OCI-LY1 (cell line): Measurements from ENCODE around the gene GRM2.

Experiments used
- H2AFZ ChIP-seq: fragments of 200-600 bp; sonication (generic), shearing (Covaris generic); 2 replicates; pipeline ENCODE4 v1.6.0; 2014; ENCODE audit warnings: antibody characterized with exemption, mild to moderate bottlenecking, low read length
- H3F3A ChIP-seq: fragments of 200-600 bp; sonication (generic), shearing (Covaris generic); 2 replicates; pipeline ENCODE4 v1.6.0; 2014; ENCODE audit warnings: mild to moderate bottlenecking, antibody characterized with exemption, low read length, moderate library complexity; ENCODE audit not compliant: insufficient read depth
- H3K27ac ChIP-seq: fragments of 200-600 bp; sonication (generic); 2 replicates; pipeline ENCODE4 v1.5.1; 2014; ENCODE audit warnings: low read length, mixed run types, mild to moderate bottlenecking, low read depth; ENCODE audit not compliant: poor library complexity, severe bottlenecking
- H3K27me3 ChIP-seq: fragments of 200-600 bp; sonication (generic); 2 replicates; pipeline ENCODE4 v1.6.0; 2014; ENCODE audit warnings: antibody characterized with exemption, mild to moderate bottlenecking, low read length, moderate library complexity; ENCODE audit not compliant: insufficient read depth
- H3K36me3 ChIP-seq: fragments of 200-600 bp; sonication (generic); 2 replicates; pipeline ENCODE4 v1.6.1; 2014; ENCODE audit warnings: mild to moderate bottlenecking, antibody characterized with exemption, low read length, moderate library complexity, mixed read lengths; ENCODE audit not compliant: insufficient read depth
- H3K4me1 ChIP-seq: fragments of 200-600 bp; sonication (generic); 2 replicates; pipeline ENCODE4 v1.5.1; 2014; ENCODE audit warnings: mild to moderate bottlenecking, low read length, moderate library complexity; ENCODE audit not compliant: insufficient read depth, severe bottlenecking
- H3K4me2 ChIP-seq: fragments of 200-600 bp; sonication (generic), shearing (Covaris generic); 2 replicates; pipeline ENCODE4 v1.6.1; 2014; ENCODE audit warnings: low read length
- H3K4me3 ChIP-seq: fragments of 200-600 bp; sonication (generic); 2 replicates; pipeline ENCODE4 v1.5.1; 2014; ENCODE audit warnings: low read length, low read depth, mild to moderate bottlenecking, mixed read lengths; ENCODE audit not compliant: poor library complexity, severe bottlenecking
- H3K79me2 ChIP-seq: fragments of 200-600 bp; shearing (Covaris generic); 2 replicates; pipeline ENCODE4 v1.6.1; 2016; ENCODE audit warnings: mixed run types, low read length, mixed read lengths; ENCODE audit not compliant: insufficient read depth
- H3K9ac ChIP-seq: fragments of 200-600 bp; sonication (generic), shearing (Covaris generic); 2 replicates; pipeline ENCODE4 v1.6.1; 2014; ENCODE audit warnings: mild to moderate bottlenecking, low read length, mixed read lengths
- H3K9me2 ChIP-seq: fragments of 200-600 bp; sonication (generic), shearing (Covaris generic); 2 replicates; pipeline ENCODE4 v1.6.1; 2014; ENCODE audit warnings: low read depth, mild to moderate bottlenecking, low read length, mixed read lengths
- H3K9me3 ChIP-seq: fragments of 200-600 bp; shearing (Covaris generic); 2 replicates; pipeline ENCODE4 v1.6.1; 2014; ENCODE audit warnings: low read length, mixed read lengths
- H4K20me1 ChIP-seq: fragments of 200-600 bp; sonication (generic), shearing (Covaris generic); 2 replicates; pipeline ENCODE4 v1.6.0; 2016; ENCODE audit warnings: mild to moderate bottlenecking, low read length; ENCODE audit not compliant: insufficient read depth
- EZH2 ChIP-seq: fragments of 200-600 bp; sonication (generic), shearing (Covaris generic); IDR thresholded peaks from 2 replicates; pipeline ENCODE4 v1.8.0; 2017; ENCODE audit warnings: borderline replicate concordance, mixed run types, mild to moderate bottlenecking, antibody characterized with exemption, low read length, moderate library complexity, mixed read lengths
- TF ChIP-seq, protein P1 (sequence below): fragments of 200-600 bp; sonication (generic), shearing (Covaris generic); IDR thresholded peaks from 2 replicates; pipeline ENCODE4 v1.5.1; 2017; ENCODE audit warnings: mild to moderate bottlenecking, antibody characterized with exemption, low read length, moderate library complexity, mixed read lengths

GRM2 gene

DNA sequence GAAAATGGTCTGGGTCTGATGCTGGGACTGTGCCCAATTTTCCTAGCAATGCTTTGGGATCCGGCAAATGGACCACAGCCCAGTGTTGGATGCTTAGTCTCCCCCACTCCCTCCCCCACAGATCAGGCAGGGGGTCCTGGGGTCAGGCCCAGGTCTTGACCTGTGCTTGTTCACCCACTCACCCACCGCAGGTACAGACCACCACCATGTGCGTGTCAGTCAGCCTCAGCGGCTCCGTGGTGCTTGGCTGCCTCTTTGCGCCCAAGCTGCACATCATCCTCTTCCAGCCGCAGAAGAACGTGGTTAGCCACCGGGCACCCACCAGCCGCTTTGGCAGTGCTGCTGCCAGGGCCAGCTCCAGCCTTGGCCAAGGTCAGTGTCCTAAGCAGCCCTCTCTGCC lies 10.6 kb downstream of the GRM2 start:
- no peak overlapping the region for H3K27ac ChIP-seq
- H3K9me3 ChIP-seq: no peaks in the 10 kb centered on the region
- no peak overlapping the region for H2AFZ ChIP-seq
- H3K27me3 ChIP-seq: no peaks in the 10 kb centered on the region
- no peaks in the 10 kb centered on the region for H3F3A ChIP-seq
- no peak overlapping the region for H3K4me3 ChIP-seq
- H3K9ac ChIP-seq: no peak overlapping the region
- no peaks in the 10 kb centered on the region for H3K4me1 ChIP-seq
- TF ChIP-seq, protein P1, sequence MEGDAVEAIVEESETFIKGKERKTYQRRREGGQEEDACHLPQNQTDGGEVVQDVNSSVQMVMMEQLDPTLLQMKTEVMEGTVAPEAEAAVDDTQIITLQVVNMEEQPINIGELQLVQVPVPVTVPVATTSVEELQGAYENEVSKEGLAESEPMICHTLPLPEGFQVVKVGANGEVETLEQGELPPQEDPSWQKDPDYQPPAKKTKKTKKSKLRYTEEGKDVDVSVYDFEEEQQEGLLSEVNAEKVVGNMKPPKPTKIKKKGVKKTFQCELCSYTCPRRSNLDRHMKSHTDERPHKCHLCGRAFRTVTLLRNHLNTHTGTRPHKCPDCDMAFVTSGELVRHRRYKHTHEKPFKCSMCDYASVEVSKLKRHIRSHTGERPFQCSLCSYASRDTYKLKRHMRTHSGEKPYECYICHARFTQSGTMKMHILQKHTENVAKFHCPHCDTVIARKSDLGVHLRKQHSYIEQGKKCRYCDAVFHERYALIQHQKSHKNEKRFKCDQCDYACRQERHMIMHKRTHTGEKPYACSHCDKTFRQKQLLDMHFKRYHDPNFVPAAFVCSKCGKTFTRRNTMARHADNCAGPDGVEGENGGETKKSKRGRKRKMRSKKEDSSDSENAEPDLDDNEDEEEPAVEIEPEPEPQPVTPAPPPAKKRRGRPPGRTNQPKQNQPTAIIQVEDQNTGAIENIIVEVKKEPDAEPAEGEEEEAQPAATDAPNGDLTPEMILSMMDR: no peak
- TF ChIP-seq EZH2: no peak
- no peaks in the 10 kb centered on the region for H3K36me3 ChIP-seq
- H3K79me2 ChIP-seq: no peaks in the 10 kb centered on the region
- no peaks in the 10 kb centered on the region for H3K9me2 ChIP-seq
- no peak overlapping the region for H3K4me2 ChIP-seq
- no peaks in the 10 kb centered on the region for H4K20me1 ChIP-seq

DNA sequence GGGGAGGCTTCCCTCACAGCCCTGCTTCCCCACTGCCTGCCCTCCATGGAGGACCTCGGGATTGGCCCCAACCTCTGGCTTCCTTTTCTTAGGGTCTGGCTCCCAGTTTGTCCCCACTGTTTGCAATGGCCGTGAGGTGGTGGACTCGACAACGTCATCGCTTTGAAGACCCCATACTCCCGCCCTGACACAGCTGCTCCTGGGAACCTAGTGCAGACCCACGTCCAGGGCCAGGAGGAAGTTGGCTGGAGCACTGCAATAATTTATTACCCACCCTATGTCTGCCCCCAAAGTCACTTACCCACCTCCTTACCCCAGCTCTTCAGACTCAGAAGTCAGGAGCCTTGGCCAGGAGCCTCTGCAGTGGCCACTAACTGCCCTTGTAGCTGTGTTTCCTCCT lies 11.1 kb downstream of the GRM2 start:
- no peak overlapping the region for H3K4me2 ChIP-seq
- H3F3A ChIP-seq: no peaks in the 10 kb centered on the region
- no peaks in the 10 kb centered on the region for H3K9me2 ChIP-seq
- no peak overlapping the region for H3K27ac ChIP-seq
- H4K20me1 ChIP-seq: no peaks in the 10 kb centered on the region
- H3K9me3 ChIP-seq: no peaks in the 10 kb centered on the region
- H3K4me3 ChIP-seq: no peak overlapping the region
- H2AFZ ChIP-seq: no peak overlapping the region
- TF ChIP-seq EZH2: no peak
- TF ChIP-seq, protein P1: no peak
- H3K27me3 ChIP-seq: no peaks in the 10 kb centered on the region
- no peaks in the 10 kb centered on the region for H3K79me2 ChIP-seq
- no peak overlapping the region for H3K9ac ChIP-seq
- H3K36me3 ChIP-seq: no peaks in the 10 kb centered on the region
- H3K4me1 ChIP-seq: no peaks in the 10 kb centered on the region

DNA sequence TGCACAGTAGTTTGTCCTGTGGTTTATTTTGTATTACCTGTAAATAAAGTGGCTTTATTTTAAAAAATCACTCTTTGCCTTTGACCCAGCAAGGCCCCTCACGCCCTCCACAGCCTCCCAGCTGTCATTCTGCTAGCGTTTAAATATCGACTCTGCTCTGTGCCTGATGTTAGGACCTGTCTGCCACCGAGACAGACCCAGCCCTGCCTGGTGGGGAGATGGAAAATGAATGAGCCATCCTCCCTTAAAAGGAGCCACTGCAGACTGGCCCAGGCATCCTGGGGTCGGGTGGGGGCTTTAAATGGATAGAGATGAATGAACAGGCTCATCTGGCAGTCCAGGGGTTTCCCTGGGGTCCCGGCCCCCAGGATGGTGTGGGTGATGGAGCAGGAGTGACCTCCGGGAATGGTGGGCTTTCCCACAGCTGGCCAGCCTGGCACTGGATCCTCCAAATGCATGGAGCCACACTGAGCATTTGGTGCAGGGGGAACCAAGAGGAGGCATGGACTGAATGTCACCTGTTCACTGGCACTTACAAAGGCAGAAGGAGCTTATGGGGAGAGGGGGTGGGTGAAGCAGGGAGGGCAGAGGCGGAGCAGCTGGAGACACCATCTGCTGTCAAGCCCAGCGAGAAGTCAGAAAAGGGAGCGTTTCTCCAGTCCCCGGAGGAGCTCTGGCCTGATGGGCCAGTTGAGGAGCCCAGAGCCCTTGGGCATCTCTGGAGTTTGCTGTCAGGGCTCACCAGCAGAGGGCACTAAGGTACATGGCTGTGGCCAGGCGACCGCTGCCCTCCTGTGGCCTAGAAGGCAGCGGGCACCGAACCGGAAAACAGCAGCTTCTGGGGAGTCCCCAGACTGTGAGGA lies 11.9 kb downstream of the GRM2 start:
- no peaks in the 10 kb centered on the region for H4K20me1 ChIP-seq
- H3K9ac ChIP-seq: no peak overlapping the region
- H2AFZ ChIP-seq: no peak overlapping the region
- no peak overlapping the region for H3K4me3 ChIP-seq
- H3K79me2 ChIP-seq: no peaks in the 10 kb centered on the region
- H3K27me3 ChIP-seq: no peaks in the 10 kb centered on the region
- no peaks in the 10 kb centered on the region for H3K9me2 ChIP-seq
- H3K36me3 ChIP-seq: no peaks in the 10 kb centered on the region
- no peaks in the 10 kb centered on the region for H3K4me1 ChIP-seq
- no peak overlapping the region for H3K4me2 ChIP-seq
- TF ChIP-seq EZH2: no peak
- TF ChIP-seq, protein P1: peak; percentile 67
- no peak overlapping the region for H3K27ac ChIP-seq
- no peaks in the 10 kb centered on the region for H3K9me3 ChIP-seq
- no peaks in the 10 kb centered on the region for H3F3A ChIP-seq
